GM13977 (cell line): ENCODE results near the gene NNMT.

ENCODE experiments used
- DNase-seq: peaks from one replicate; pipeline ENCODE4 v3.0.0; 2012; ENCODE audit warnings: low spot score
- in situ Hi-C: fragments of 300-500 bp; cut with MboI; formaldehyde crosslinking; loops from one replicate; pipeline ENCODE4 v1.12.0; 2022; ENCODE audit warnings: low sequenced_read_pairs, low pct_unique_long_range_greater_than_20kb, mixed read lengths, inconsistent platforms; ENCODE audit not compliant: unreplicated experiment
- TF ChIP-seq, protein P1 (sequence below): IDR thresholded peaks from 2 replicates; pipeline ENCODE4 v1.5.1; 2012; ENCODE audit warnings: mild to moderate bottlenecking, control low read depth; ENCODE audit not compliant: insufficient read depth; ENCODE audit errors: extremely low read depth, missing control alignments

The NNMT gene

DNA sequence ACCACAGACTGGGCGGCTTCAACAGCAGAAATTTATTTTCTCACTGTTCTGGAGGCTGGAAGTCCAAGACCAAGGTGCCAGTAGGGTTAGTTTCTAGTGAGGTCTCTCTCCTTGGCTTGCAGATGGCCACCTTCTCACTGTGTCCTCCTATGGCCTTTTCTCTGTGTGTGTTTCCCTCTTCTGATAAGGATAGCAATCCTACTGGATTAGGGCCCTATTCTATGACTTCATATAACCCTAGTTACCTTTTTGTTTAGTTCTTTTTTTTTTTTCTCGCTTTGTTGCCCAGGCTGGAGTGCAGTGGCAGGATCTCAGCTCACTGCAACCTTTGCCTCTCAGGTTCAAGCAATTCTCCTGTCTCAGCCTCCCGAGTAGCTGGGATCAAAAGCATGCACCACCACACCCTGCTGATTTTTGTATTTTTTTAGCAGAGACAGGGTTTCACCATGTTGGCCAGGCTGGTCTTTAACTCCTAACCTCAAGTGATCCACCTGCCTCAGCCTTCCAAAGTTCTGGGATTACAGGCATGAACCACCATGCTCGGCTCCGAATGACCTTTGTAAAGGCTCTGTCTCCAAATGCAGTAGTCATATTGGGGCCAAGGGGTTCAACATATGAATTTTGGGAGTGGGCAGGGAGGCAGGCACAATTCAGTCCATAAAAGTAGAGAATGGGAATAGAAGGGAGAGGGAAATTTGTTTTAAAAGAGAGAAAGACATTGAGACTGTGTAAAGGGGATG lies 25.5 kb upstream of the NNMT start:
- no peak for DNase-seq
- TF ChIP-seq, protein P1, sequence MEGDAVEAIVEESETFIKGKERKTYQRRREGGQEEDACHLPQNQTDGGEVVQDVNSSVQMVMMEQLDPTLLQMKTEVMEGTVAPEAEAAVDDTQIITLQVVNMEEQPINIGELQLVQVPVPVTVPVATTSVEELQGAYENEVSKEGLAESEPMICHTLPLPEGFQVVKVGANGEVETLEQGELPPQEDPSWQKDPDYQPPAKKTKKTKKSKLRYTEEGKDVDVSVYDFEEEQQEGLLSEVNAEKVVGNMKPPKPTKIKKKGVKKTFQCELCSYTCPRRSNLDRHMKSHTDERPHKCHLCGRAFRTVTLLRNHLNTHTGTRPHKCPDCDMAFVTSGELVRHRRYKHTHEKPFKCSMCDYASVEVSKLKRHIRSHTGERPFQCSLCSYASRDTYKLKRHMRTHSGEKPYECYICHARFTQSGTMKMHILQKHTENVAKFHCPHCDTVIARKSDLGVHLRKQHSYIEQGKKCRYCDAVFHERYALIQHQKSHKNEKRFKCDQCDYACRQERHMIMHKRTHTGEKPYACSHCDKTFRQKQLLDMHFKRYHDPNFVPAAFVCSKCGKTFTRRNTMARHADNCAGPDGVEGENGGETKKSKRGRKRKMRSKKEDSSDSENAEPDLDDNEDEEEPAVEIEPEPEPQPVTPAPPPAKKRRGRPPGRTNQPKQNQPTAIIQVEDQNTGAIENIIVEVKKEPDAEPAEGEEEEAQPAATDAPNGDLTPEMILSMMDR = no peak
- in situ Hi-C loops = loop anchor here (25.0 kb wide), 2 partner anchors 383 to 458 kb away; partner anchors contain the start of gene USP28

DNA sequence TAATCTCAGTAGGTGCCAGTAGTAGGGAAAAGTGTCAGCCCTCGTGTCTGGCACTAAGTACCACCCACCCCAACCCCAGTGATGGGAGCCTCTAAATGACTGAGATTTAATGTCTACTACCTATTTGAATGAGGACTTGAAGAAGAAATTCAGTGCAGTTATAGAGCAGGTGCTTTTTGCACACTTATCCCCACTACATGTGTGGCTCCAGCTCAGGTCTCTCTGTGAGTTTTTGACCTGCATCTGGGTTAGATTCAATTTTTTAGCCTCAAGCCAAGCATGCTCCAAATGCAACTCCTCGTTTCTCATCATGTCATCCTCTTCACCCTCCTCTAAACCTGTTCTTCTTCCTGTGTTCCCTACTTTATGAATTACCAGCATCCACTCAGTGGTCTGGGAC lies 24.9 kb upstream of the NNMT start:
- no peak for DNase-seq
- in situ Hi-C loops = loop anchor here (25.0 kb wide), 2 partner anchors 384 to 459 kb away; partner anchors contain the start of gene USP28
- TF ChIP-seq, protein P1 = no peak

DNA sequence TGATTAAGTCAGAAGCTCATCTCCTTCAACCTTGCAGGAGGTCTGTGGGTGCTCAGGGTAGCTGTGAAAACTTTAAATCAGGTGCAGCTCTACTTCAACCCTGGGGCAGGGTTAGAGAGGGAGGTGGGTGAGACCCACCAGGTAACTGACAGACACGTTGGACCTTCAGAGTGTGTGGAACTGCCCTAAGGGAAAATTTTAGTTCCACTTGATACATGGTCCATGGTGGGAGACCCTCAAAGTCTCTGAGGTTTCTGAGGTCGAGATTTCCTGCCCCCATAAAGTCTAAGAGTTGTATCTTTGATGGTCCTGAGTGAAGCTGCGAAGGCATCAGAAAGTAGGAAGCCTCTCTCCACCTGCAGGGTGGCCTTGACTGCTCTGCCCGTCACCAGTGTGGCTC lies 23.9 kb upstream of the NNMT start:
- DNase-seq = no peak
- TF ChIP-seq, protein P1 = no peak
- in situ Hi-C loops = loop anchor here (25.0 kb wide), 2 partner anchors 385 to 460 kb away; partner anchors contain the start of gene USP28

DNA sequence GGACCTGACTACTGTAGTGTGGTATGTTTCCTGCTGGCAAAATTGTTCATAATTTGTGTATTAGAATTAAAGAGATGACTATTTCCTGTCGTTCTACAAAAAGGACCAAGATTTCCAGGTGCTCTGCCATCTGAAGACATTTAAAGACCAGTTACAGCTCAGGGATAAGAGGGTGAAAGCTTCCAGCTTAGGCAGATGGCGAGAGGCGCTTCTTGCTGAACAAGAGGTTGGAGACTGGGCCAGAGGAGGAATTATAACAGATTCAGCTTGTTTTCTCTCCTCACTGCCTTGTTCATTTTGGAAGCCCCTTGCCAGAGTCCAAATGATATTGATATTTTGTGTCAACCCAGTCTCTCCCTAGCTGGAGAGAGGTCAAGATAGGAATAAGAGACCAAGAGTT lies 23.1 kb upstream of the NNMT start:
- DNase-seq = no peak
- in situ Hi-C loops = loop anchor here (25.0 kb wide), 2 partner anchors 386 to 461 kb away; partner anchors contain the start of gene USP28

DNA sequence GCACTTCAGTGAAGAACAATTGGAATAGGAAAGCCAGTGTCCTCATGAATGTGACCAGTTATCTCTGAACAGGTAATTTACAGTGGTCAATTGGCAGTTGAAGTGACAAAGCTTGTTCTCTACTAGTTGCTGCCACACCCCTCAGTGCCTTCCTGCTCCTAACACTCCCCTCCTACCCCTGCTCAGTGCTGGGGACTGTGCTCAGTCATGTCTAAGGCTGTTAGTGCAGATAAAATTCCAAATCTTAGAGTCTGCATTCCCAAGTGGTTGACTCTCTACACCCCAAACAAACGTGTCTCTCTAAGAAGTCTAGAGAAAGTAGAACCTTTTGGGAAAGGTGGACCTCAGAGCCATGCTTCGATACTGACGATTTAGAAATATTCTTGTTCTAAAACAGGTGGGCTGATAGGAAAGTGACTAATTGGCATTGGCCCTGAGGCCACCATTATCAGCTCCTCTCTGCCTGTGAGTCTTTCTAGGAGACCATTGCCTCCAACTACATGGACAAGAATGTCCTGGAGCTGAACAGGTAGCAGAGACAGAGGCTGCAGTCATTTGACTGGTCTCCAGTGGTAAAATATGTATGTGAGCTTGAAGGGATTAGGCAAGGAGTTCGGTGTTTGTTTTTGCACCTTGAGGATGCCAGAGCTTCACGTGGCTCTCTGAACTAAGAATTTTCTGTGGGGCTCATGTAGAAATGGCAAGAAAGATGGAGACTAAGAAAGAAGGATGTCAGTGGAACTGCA lies 22.1 kb upstream of the NNMT start:
- in situ Hi-C loops = loop anchor here (25.0 kb wide), 2 partner anchors 387 to 462 kb away; partner anchors contain the start of gene USP28
- TF ChIP-seq, protein P1 = no peak
- no peak for DNase-seq

More for the DNA sequence above, 23.1 kb upstream of the NNMT start:
- TF ChIP-seq, protein P1 = no peak

DNA sequence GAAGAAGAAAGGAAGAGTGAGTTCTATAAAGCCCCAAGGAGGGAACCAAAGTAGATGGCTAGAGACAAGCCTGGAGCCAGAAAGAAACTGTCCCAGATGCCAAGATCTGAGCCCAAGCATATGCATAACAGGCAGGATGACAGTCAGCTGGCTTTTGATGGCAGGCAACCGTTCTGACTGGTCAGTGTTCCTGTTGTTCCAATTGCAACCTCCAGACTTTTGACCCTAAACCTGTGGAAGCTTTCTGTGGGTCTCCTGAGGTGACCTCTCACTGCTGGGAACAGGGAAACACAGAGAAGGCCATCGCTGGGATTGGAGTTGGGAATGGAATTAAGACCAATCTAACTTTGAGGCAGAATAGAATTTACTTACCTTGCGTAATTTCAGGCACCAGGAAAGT lies 21.6 kb upstream of the NNMT start:
- in situ Hi-C loops = loop anchor here (25.0 kb wide), 2 partner anchors 387 to 462 kb away; partner anchors contain the start of gene USP28
- TF ChIP-seq, protein P1 = no peak
- no peak for DNase-seq
